HEK293 (cell line): ENCODE data around the gene CFAP221.

Experiments
- CTCF ChIA-PET: fragments of 350-600 bp; formaldehyde crosslinking; extraction: SDS; loops from one replicate; lab custom pipeline; 2021; ENCODE audit warnings: antibody characterized with exemption; lab: Yijun Ruan, JAX
- POLR2A ChIA-PET: fragments of 300-600 bp; formaldehyde crosslinking; extraction: SDS; loops from one replicate; lab custom pipeline; 2020; ENCODE audit warnings: antibody characterized with exemption, inconsistent platforms; lab: Yijun Ruan, JAX
- H3K27ac ChIP-seq: fragments of 200-500 bp; sonication (Bioruptor generic); 2 replicates; pipeline ENCODE4 v1.5.1; 2014; ENCODE audit warnings: low read depth, low read length, control low read depth, inconsistent platforms; ENCODE audit errors: extremely low read depth
- H3K36me3 ChIP-seq, 2 experiments: fragments of 200-500 bp in 1 of 2; sonication (Bioruptor generic) in 1 of 2; 1 replicate in 1 of 2; 2 replicates in 1 of 2; pipeline ENCODE4 v1.5.1; 2014 to 2017; ENCODE audit warnings: inconsistent platforms in 2 of 2, low read length in 2 of 2; ENCODE audit not compliant: control insufficient read depth in 2 of 2, insufficient read depth in 1 of 2
- H3K4me1 ChIP-seq: fragments of 200-500 bp; sonication (Bioruptor generic); 2 replicates; pipeline ENCODE4 v1.5.1; 2014; ENCODE audit warnings: mild to moderate bottlenecking, low read length, inconsistent platforms; ENCODE audit not compliant: control insufficient read depth, insufficient read depth
- H3K4me3 ChIP-seq: 2 replicates; pipeline ENCODE4 v1.5.1; 2011; ENCODE audit warnings: low read depth, mild to moderate bottlenecking, control low read depth, low read length, moderate library complexity
- H3K9me3 ChIP-seq: fragments of 200-500 bp; sonication (Bioruptor generic); 2 replicates; pipeline ENCODE4 v1.5.1; 2014; ENCODE audit warnings: low read depth, low read length, inconsistent platforms; ENCODE audit not compliant: control insufficient read depth, insufficient read depth
- HOXC10 ChIP-seq: sonication (generic); formaldehyde crosslinking; IDR thresholded peaks from 2 replicates; pipeline ENCODE4 v1.8.1; 2023; ENCODE audit warnings: mild to moderate bottlenecking, missing genetic modification reagents
- PRDM10 ChIP-seq: fragments of 450-650 bp; formaldehyde crosslinking; IDR thresholded peaks from 2 replicates; pipeline ENCODE4 v1.5.1; 2016; ENCODE audit warnings: missing biosample characterization, missing genetic modification characterization
- SP2 ChIP-seq: fragments of 450-650 bp; formaldehyde crosslinking; IDR thresholded peaks from 2 replicates; pipeline ENCODE4 v1.5.1; 2016; ENCODE audit warnings: missing biosample characterization, missing genetic modification characterization
- ZEB2 ChIP-seq: fragments of 450-650 bp; formaldehyde crosslinking; IDR thresholded peaks from 2 replicates; pipeline ENCODE4 v1.5.1; 2016; ENCODE audit warnings: missing biosample characterization, missing genetic modification characterization
- ZIC2 ChIP-seq: fragments of 450-650 bp; formaldehyde crosslinking; IDR thresholded peaks from 2 replicates; pipeline ENCODE4 v1.5.1; 2016; ENCODE audit warnings: missing biosample characterization, missing genetic modification characterization
- ZNF184 ChIP-seq: fragments of 450-650 bp; IDR thresholded peaks from 2 replicates; pipeline ENCODE4 v1.5.1; 2018; ENCODE audit warnings: missing biosample characterization, mild to moderate bottlenecking, missing genetic modification characterization
- ZNF2 ChIP-seq: fragments of 450-650 bp; formaldehyde crosslinking; IDR thresholded peaks from 2 replicates; pipeline ENCODE4 v1.5.1; 2016; ENCODE audit warnings: missing biosample characterization, missing genetic modification characterization
- ZNF24 ChIP-seq: fragments of 450-650 bp; formaldehyde crosslinking; IDR thresholded peaks from 2 replicates; pipeline ENCODE4 v1.5.1; 2016; ENCODE audit warnings: missing biosample characterization, missing genetic modification characterization
- ZNF280C ChIP-seq: fragments of 450-650 bp; formaldehyde crosslinking; IDR thresholded peaks from 2 replicates; pipeline ENCODE4 v1.5.1; 2016; ENCODE audit warnings: missing biosample characterization, missing genetic modification characterization
- ZNF354C ChIP-seq: fragments of 450-650 bp; formaldehyde crosslinking; IDR thresholded peaks from 2 replicates; pipeline ENCODE4 v1.5.1; 2016; ENCODE audit warnings: missing biosample characterization, missing genetic modification characterization, low read depth, borderline replicate concordance
- ZNF37A ChIP-seq: fragments of 450-650 bp; IDR thresholded peaks from 2 replicates; pipeline ENCODE4 v1.5.1; 2018; ENCODE audit warnings: missing biosample characterization, missing genetic modification characterization
- ZNF530 ChIP-seq: fragments of 450-650 bp; formaldehyde crosslinking; IDR thresholded peaks from 2 replicates; pipeline ENCODE4 v1.5.1; 2016; ENCODE audit warnings: low read depth, missing biosample characterization, missing genetic modification characterization
- ZNF558 ChIP-seq: fragments of 450-650 bp; formaldehyde crosslinking; IDR thresholded peaks from 2 replicates; pipeline ENCODE4 v1.5.1; 2016; ENCODE audit warnings: missing biosample characterization, missing genetic modification characterization
- ZNF707 ChIP-seq: fragments of 450-650 bp; formaldehyde crosslinking; IDR thresholded peaks from 2 replicates; pipeline ENCODE4 v1.5.1; 2016; ENCODE audit warnings: missing biosample characterization, missing genetic modification characterization
- TF ChIP-seq, protein P1 (sequence below): fragments of 450-650 bp; formaldehyde crosslinking; IDR thresholded peaks from 2 replicates; pipeline ENCODE4 v1.5.1; 2016; ENCODE audit warnings: missing biosample characterization, missing genetic modification characterization
- TF ChIP-seq, protein P2 (sequence below): fragments of 450-650 bp; formaldehyde crosslinking; IDR thresholded peaks from 2 replicates; pipeline ENCODE4 v1.5.1; 2016; ENCODE audit warnings: missing biosample characterization, missing genetic modification characterization, borderline replicate concordance
- TF ChIP-seq, protein P3 (sequence below): fragments of 450-650 bp; formaldehyde crosslinking; IDR thresholded peaks from 2 replicates; pipeline ENCODE4 v1.5.1; 2016; ENCODE audit warnings: missing biosample characterization, missing genetic modification characterization
- TF ChIP-seq, protein P4 (sequence below): fragments of 450-650 bp; formaldehyde crosslinking; optimal IDR thresholded peaks from 2 replicates; pipeline ENCODE3; 2016; ENCODE audit warnings: missing biosample characterization, mild to moderate bottlenecking, missing genetic modification characterization
- TF ChIP-seq, protein P5 (sequence below): fragments of 450-650 bp; formaldehyde crosslinking; IDR thresholded peaks from 2 replicates; pipeline ENCODE4 v1.5.1; 2016; ENCODE audit warnings: missing biosample characterization, missing genetic modification characterization

The CFAP221 gene

GRCh38 chr2:119511989-119512388, 32.3 kb upstream of the CFAP221 start:
- CTCF ChIA-PET, result no interaction called here
- POLR2A ChIA-PET, result no interaction called here
- TF ChIP-seq ZIC2, result no peak
- TF ChIP-seq ZNF354C, result no peak
- TF ChIP-seq ZEB2 (tag by site-specific recombination), result no peak
- TF ChIP-seq, protein P1, sequence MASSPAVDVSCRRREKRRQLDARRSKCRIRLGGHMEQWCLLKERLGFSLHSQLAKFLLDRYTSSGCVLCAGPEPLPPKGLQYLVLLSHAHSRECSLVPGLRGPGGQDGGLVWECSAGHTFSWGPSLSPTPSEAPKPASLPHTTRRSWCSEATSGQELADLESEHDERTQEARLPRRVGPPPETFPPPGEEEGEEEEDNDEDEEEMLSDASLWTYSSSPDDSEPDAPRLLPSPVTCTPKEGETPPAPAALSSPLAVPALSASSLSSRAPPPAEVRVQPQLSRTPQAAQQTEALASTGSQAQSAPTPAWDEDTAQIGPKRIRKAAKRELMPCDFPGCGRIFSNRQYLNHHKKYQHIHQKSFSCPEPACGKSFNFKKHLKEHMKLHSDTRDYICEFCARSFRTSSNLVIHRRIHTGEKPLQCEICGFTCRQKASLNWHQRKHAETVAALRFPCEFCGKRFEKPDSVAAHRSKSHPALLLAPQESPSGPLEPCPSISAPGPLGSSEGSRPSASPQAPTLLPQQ, result no peak
- TF ChIP-seq, protein P2, sequence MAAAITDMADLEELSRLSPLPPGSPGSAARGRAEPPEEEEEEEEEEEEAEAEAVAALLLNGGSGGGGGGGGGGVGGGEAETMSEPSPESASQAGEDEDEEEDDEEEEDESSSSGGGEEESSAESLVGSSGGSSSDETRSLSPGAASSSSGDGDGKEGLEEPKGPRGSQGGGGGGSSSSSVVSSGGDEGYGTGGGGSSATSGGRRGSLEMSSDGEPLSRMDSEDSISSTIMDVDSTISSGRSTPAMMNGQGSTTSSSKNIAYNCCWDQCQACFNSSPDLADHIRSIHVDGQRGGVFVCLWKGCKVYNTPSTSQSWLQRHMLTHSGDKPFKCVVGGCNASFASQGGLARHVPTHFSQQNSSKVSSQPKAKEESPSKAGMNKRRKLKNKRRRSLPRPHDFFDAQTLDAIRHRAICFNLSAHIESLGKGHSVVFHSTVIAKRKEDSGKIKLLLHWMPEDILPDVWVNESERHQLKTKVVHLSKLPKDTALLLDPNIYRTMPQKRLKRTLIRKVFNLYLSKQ (tag by site-specific recombination), result no peak
- TF ChIP-seq ZNF24 (tag by site-specific recombination), result no peak
- no peak for TF ChIP-seq ZNF280C
- TF ChIP-seq ZNF37A (tag by site-specific recombination), result no peak
- no peak for TF ChIP-seq SP2 (tag by site-specific recombination)
- TF ChIP-seq HOXC10, result no peak
- no peak for TF ChIP-seq ZNF530 (tag by site-specific recombination)
- TF ChIP-seq, protein P3, sequence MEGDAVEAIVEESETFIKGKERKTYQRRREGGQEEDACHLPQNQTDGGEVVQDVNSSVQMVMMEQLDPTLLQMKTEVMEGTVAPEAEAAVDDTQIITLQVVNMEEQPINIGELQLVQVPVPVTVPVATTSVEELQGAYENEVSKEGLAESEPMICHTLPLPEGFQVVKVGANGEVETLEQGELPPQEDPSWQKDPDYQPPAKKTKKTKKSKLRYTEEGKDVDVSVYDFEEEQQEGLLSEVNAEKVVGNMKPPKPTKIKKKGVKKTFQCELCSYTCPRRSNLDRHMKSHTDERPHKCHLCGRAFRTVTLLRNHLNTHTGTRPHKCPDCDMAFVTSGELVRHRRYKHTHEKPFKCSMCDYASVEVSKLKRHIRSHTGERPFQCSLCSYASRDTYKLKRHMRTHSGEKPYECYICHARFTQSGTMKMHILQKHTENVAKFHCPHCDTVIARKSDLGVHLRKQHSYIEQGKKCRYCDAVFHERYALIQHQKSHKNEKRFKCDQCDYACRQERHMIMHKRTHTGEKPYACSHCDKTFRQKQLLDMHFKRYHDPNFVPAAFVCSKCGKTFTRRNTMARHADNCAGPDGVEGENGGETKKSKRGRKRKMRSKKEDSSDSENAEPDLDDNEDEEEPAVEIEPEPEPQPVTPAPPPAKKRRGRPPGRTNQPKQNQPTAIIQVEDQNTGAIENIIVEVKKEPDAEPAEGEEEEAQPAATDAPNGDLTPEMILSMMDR (tag by site-specific recombination), result no peak
- no peak for TF ChIP-seq ZNF2
- TF ChIP-seq, protein P4, sequence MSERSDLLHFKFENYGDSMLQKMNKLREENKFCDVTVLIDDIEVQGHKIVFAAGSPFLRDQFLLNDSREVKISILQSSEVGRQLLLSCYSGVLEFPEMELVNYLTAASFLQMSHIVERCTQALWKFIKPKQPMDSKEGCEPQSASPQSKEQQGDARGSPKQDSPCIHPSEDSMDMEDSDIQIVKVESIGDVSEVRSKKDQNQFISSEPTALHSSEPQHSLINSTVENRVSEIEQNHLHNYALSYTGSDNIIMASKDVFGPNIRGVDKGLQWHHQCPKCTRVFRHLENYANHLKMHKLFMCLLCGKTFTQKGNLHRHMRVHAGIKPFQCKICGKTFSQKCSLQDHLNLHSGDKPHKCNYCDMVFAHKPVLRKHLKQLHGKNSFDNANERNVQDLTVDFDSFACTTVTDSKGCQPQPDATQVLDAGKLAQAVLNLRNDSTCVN (tag by site-specific recombination), result no peak
- no peak for TF ChIP-seq ZNF184 (tag by site-specific recombination)
- TF ChIP-seq ZNF558 (tag by site-specific recombination), result no peak
- no peak for TF ChIP-seq PRDM10 (tag by site-specific recombination)
- TF ChIP-seq ZNF707 (tag by site-specific recombination), result no peak
- TF ChIP-seq, protein P5, sequence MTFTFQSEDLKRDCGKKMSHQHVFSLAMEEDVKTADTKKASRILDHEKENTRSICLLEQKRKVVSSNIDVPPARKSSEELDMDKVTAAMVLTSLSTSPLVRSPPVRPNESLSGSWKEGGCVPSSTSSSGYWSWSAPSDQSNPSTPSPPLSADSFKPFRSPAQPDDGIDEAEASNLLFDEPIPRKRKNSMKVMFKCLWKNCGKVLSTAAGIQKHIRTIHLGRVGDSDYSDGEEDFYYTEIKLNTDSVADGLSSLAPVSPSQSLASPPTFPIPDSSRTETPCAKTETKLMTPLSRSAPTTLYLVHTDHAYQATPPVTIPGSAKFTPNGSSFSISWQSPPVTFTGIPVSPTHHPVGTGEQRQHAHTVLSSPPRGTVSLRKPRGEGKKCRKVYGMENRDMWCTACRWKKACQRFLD (tag by site-specific recombination), result no peak
- TF ChIP-seq, all 188 proteins: peak for 0
- Histone ChIP-seq H3K4me3 (no peak overlapping the region), H3K4me1 (no peaks in the 10 kb centered on the region), H3K36me3 (no peaks in the 10 kb centered on the region), H3K27ac (no peak overlapping the region), H3K9me3 (no peaks in the 10 kb centered on the region)
